HG03280 (cell line): ENCODE results near the gene ATR.
"Not testable (repeated sequence)": the region's sequence is repeated elsewhere in the genome, so short reads cannot be mapped to it uniquely, and the experiment has no call there.

ENCODE experiments used
- ATAC-seq: cut with Tn5 transposase; IDR thresholded peaks from one replicate; pipeline ENCODE4 v1.9.1; 2021; ENCODE audit warnings: mild to moderate bottlenecking, moderate library complexity; ENCODE audit not compliant: unreplicated experiment

The ATR gene

DNA sequence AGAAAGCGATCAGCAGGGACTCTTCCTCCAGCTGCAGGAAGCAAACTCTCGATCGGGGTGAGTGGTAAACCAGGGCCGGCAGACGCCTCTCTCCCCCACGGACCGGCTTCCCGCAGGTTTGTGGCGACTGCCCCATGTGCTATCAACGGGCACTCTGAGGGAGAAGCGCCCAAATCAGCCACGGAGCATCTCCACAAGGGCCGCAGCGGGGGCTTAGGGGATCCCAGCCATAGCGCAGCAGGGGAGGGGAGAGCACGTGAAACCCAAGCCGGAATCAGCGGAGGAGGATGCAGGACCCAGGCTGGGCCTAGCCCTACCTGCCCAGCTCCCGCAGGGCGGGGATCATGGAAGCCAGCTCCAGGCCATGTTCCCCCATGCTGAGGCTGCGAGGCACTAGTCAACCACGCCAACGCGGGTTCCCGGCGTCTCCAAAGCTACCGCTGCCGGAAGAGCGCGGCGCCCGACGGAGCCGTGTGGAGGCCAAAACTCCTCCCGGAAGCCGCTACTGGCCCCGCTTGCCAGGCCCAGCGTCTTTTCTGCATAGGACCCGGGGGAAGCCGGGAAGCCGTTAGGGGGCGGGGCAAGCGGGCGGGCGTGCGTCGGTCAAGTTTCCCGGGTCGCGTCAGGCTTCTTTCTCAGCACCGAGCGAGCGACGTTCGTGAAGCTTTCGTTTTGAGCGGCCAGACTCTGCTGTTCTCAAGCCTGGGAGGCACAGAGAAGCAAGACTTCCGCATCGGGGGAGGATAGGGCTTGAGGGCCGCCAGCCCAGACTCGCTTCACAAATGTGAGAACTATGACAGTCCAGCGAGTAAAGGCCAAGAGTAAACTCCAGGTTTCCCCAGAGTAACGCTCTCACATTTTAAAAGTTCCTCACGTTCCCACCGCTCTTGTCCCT is at the start of gene ATR:
ATR (minus strand) TSS at position 405 of the 895 bp plus-strand sequence; CDS start at position 376, 29 bp downstream.
- peak; percentile 95 for ATAC-seq

DNA sequence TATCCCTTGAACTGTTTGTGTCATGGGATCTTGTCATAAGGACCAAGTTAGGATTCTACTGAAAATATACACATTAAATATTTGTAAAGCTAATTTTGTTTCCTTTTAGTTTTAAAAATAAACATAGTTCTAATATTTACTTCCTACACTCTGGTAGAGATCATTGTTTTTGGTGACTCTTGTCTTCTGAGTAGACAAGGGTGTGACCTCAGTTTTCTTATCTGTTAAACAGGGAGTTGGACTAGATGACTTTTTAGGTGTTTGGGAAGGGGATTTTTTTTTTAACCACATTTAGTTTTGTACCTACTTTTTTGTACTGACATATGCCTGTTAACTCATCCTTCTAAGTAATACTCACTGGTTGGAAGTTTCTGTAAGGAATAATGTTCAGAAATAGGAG is 48.4 kb upstream of the ATR start:
- no peak for ATAC-seq

DNA sequence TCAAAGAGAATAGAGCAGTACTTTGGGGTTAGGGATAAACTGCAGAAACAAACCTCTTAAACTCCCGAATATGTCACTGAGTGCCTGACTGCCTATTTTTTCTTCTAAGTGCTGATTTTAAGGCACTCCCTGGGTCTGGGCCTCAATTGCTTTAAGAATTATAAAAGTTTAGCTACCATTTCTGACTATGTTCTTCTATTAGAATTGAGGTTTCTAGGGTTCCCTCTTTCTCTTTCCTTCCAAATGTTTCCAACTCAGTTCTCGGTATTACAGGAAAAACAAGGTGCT is 46.6 kb upstream of the ATR start:
- ATAC-seq: no peak

DNA sequence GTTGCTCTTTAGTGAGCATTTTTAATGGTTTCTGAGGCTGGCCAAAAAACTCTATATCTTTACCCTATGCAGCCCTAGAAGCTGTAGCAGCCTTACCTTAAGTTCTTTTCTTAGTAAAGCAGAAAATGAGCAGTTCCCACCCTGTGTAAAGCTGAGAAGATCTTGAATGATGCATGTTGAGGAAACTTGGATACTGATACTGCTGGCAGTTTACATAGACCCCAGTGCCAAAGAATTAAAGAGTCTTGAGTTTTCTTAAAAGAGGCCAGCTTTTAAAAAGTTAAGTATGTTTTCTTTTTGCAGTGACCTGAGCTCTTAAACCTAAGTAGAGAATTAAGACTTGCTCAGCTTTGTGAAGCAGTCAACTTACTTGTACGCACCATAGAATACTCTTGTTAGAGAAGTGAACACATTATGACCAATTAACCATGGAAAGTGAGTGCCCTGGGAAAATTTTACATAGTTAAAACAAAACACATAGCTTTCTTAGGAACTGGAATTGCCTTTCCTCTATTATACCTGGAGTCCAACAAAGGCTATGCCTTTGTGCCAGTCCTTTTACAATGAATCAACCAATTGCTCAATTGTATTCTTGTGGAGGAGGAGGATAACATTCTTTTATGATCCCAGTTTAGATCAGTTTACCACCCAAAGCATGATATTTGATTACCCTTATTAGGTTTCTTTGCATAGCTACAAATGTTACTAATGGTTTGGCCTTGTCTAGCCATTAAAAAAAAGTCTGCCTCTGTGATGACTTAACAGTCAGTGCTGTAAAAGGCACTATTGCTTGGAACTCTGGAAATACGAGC is 46.0 kb upstream of the ATR start:
- no peak for ATAC-seq

DNA sequence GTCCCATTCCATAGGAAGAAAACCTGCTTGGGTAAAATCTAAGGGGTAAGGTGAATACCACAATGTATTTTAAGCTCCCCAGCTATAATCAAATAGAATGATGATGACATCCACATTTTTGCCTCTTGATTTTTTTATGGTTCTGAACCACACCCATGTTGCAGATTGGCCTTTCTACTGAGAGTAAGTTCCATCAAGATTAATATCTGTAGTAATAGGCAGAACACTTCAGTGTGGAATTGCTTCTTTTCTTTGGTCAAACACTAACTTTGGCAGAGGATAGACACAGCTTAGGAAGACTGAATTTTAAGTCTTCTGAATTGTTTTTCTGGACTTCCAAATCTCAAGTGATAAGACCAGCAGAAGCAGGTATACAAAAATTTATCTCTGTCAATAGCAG is 44.7 kb upstream of the ATR start:
- no peak for ATAC-seq

DNA sequence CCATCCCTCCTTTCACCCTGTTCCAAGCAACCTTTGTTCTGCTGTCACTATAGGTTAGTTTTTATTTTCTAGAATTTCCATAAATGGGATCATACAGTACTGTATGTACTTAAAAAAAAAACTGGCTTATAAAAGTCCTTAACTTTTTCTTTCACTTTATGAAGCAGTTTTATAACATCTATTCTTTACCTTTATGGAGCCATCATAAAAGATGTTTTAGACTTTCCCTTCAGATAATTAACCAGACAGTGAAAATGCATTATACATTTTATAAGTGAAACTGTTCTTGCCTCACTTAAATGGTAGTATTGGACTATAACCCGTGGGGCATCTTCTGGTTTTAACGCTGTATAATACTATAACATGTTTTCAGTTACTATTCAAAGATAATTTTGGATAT is 43.9 kb upstream of the ATR start:
- ATAC-seq: no peak

DNA sequence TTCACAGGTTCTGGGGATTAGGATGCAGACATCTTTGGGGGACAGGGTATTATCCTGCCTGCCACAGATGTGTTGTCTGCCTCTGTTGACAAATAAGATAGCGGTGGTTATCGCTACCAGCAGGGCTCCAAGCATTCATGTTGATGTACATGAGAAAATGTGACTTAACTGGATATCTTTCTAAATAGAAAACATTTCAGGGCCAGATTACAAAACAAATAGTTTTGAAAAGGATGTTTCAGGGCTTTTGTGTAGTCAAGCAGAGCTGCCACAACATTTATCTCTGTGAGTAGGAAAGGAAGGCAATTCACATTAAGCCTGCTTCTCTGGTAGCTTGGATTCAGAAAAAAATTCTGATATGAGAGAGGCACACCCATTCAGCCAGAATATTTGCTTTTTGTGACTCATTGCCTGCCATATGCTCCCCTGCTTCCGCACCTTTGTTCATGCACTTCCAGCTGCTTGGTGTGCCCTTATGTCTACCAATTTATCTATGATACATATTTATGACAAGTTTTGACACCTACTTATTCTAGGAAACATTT is 40.5 kb upstream of the ATR start:
- no peak for ATAC-seq

DNA sequence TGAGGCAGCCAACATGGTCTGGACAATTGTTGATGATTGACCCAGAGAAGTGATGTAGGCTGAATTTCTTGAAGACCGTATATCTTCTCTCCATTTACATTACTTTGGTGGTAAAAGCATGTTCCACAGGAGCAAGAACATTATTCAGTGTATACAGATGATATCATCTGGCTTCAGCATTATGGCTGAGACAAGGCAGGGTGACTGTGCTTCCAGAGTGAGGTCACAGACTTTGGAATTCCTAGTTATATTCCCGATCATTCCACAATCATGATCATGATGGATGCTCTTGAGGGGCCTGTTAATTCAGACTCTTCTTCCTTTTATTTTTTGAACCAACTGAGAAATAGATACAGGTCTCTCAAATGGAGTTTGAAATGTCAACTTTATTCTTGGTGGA is 36.6 kb upstream of the ATR start:
- ATAC-seq: no peak

DNA sequence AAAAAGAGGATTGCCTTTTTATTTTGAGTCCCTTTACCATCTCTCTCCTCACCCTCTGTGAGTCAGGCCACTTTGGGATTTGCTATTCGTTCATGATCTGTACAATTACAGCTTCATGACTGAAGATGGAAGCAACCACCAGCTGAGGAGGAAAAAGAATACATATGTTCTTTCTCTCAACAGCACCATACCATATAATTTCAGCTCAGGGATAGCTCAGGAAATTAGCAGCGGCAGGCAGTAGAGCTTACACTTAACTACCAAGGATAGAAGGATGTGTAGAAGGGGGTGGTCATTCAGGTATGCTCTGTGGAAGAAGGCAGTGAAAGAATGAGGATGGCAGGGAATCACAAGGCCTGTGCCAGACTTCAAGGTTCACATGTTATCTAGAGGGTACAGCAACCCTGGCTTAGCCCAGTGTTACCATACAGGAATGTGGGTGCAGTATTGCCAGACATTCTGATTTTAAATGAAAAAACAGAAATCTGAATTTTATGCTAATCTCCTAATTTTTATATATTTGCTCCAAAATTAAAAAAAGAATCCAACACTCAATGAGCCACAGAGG is 35.6 kb upstream of the ATR start:
- ATAC-seq: no peak

DNA sequence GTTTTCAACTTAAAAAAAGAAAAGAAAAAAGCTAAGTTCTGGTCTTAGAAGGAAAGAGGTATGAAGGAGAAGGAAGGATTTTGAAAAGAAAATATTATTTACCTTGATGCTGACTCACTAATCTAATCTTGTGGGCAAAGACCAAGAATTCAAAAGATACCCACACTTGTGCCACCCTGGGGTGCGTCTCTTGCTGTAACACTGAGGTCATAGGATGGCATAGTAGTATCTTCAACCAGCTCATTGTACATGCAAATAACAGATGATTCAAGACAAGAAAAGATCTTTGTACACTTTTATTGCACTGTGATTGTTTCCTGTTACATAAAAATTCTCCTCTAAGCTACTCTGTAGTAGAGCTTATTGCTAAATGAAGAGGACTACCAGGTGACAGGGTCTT is 35.0 kb upstream of the ATR start:
- ATAC-seq: no peak

DNA sequence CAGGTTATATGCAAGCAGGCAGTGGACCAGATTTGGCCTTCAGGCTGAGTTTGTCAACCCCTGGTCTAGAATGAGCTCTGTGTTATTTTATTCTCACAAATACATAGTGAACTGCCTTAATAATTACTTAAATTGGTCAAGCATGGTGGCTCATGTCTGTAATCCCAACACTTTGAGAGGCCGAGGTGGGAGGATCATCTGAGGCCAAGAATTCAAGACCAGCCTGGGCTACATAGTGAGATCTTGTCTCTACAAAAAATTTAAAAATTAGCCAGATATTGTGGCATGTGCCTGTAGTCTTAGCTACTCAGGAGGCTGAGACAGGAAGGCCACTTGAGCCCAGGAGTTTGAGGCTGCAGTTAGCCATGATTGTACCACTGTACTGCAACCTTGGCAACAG is 32.7 kb upstream of the ATR start:
- no peak for ATAC-seq

DNA sequence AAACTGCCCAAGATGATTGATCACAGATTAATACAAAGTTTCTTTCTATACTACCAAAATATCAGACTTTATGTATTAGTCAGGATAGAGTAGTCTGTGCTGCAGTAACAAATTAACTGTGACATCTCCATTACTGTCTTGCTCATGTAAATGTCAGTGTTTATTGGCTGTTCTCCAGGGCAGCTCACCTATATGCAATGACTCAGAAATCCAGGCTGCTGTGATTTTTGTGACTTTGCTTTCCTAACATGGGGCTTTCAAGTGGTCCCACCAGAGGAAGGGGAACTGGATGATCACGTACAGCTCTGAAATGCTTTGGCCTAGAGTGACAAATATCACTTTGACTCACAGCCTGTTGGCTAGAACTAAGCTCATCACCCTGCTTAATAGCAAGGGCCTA is 30.6 kb upstream of the ATR start:
- no peak for ATAC-seq

DNA sequence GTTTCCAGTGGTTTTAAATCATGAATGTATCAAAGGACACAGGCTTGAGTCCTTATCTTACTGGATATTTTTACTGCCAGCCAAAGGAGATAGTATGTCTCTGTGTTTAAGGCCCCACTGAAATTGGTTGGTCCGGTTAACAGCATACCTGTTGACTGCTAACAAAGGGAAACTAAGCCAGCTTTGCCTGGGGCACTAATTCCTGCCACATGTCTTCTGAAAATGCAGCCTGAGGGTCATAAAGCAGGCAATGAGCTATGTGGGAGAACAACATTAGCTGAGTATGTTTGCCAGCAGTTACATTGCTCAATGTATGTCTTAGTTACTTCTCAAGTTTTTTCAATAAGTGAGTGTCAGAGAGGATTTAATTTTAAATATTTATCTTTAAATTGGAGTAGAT is 30.1 kb upstream of the ATR start:
- no peak for ATAC-seq

DNA sequence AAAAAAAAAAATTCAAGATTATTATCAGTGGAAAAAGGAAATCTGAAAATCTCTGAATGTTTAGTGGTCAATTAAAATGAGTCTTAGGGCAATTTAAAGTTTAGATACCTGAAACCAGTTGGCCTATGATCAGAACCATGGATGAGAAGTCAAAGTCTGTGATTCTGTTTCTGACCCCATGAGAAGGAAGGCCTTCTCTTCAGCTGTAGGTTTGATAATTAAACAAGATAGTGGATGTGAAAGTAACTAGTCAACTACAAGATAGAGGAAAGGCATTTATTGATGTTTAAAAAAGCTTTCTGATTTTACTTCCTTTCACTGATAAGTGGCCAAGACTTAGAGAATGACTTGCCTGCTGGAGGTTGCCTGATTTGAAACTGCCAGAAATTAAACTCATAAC is 26.4 kb upstream of the ATR start:
- ATAC-seq: no peak

DNA sequence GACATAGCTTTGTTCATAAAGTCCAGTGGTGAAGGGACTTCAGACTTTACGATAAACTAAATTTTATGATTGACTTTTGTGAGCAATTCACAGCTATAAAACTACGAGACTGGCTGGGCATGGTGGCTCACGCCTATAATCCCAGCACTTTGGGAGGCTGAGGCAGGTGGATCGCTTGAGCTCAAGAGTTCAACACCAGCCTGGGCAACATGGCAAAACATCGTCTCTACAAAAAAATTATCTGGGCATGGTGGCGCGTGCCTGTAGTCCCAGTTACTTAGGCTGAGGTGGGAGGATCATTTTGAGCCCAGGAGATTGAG is 24.8 kb upstream of the ATR start:
- not testable (repeated sequence) for ATAC-seq

DNA sequence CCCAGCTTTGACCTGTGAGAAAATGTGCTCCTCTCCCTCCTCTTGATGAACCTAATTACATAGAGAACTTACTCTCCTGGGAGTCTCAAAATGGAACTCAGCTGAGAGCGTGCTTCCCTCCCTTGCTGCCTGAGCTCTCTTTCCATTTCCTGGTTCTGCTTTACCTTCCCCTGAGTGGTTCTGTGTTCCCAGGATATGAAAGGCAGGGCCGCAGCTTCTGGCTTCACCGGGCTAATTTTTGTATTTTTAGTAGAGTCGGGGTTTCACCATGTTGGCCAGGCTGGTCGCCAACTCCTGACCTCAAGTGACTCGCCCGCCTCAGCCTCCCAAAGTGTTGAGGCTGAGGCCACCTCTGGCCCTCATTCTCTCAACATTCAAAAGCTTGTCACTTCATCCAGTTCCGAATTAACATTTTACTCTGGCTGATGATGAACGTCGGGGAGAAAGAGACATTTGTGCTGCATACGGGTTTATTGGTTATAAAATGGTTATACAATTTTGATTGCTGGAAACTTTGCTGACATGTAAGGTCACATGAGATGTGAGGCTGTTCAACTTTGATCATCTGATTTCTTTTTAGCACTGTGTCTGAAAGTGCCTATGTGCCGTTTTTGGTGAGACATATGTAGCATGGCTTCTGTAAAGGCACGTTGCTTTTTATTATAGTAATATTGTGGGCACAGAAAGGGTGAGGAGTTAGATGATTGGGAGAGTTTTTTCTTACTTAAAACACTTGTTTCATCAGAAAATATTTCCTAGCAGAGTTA is 24.3 kb upstream of the ATR start:
- no peak for ATAC-seq

DNA sequence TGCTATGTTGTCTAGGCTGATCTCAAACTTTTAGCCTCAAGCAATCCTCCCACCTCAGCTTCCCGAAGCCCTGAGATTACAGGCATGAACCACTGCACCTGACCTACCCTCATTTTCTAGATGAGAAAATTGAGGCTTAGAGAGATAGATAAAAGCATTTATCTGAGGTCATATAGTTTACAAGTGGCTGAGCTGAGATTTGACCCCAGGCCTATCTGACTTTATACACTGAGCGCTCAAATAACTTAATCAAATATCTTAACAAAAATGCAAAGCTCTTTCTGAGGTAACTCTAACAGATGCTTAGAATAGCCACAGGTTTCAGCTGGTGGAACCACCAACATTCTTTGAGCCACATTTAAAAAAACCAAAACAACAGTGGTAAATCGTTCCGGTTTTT is 23.2 kb upstream of the ATR start:
- ATAC-seq: no peak

DNA sequence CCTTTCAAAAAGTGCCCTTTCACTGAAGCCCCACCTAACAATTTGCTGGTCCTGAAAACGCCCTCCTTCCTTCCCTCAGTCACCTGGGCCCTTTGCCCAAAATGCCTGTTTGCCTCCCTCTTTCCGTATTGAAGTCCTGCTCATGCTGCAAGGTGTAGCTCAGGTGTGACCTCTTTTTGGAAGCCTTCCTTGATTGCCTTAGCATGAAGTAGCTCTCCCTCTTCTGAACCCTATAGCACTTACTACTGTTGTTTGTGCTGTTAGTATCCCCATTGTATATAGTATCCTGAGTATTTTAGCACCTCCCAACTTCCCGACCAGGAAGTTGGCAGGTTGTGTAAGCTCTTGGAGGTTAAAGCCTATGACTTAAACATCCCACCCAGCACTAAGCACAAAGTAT is 19.4 kb upstream of the ATR start:
- ATAC-seq: no peak

DNA sequence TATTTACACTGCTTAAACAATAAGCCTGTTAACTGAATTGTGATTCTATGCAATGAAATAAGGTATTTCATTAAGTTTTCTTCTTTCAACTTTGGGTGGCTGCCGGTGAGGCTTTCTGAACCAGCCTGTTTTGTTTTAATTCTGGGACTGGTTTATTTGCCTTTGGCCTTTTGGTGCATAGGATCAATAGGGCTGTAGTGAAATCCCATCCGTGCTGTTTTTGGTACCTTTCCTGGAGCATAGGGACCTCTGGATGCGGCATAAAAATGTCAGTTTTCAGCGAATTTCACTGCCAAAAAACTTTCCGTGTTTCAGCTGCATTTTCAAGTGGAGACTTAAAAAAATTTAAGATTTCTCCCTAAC is 18.2 kb upstream of the ATR start:
- ATAC-seq: no peak

DNA sequence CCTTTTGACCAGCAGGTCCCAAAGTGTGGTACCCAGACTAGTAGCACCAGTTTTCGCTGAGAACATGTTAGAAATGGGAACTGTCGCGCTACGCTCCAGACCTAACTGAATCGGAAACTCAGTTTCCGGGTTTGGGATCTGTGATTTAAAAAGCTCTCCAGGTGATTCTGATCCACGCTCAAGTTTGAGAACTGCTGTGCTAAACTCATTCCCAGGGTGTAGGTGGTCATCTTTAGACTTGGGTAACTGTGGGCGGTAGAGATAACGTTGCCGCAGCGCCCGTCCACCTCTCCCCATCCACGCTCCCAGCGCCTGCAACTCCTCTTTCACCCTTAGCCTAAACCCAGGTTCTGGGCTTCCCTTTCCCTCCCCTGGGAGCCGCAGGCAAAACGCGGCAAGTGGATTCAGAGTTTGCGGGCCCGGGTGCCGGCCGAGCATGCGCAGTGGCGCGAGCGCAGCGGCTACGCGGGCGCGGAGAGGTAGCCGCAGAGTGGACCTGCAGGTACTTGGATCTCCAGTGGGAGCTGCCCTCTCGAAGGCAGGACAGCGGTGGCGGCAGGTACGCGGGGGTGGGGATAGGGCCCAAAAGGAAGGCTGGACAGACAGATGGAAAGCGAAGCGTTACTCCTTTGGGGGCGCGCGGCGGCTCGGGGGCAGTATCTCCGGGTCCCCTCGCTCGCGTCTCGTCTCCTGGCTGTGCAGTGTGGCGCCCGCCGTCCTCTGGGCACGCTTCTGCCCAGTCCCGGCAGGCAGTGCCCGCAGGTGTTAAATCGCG is 17.6 kb upstream of the ATR start, which contains the start of gene PLS1:
PLS1 (plus strand) TSS at position 443 of the 775 bp plus-strand sequence. CDS start 67,845 bp downstream, outside the sequence.
- peak; percentile 90 for ATAC-seq
